Endothelial cell of umbilical vein (primary cell): ENCODE results near the gene GUCA1A.

Experiments
- EZH2 ChIP-seq: IDR thresholded peaks from 2 replicates; pipeline ENCODE4 v1.6.1; 2012; ENCODE audit warnings: borderline replicate concordance, low read depth, mild to moderate bottlenecking, moderate library complexity, low read length, inconsistent platforms; ENCODE audit not compliant: severe bottlenecking
- MYC ChIP-seq: IDR thresholded peaks from one replicate; pipeline ENCODE4 v1.6.1; 2011; ENCODE audit warnings: mild to moderate bottlenecking, low read depth, low read length
- POLR2A ChIP-seq: IDR thresholded peaks from 2 replicates; pipeline ENCODE4 v1.6.1; 2012; ENCODE audit warnings: low read depth, mild to moderate bottlenecking, control low read depth, low read length
- POLR2AphosphoS5 ChIP-seq: IDR thresholded peaks from 2 replicates; pipeline ENCODE4 v1.6.1; 2012; ENCODE audit warnings: low read depth, mild to moderate bottlenecking, control low read depth, low read length, moderate library complexity; ENCODE audit not compliant: insufficient read depth
- TF ChIP-seq, protein P1 (sequence below), 2 donors: IDR thresholded peaks; 1 replicate in 1 of 2; 2 replicates in 1 of 2; pipeline ENCODE4 v1.5.1; 2011; ENCODE audit warnings: low read length in 2 of 2, mild to moderate bottlenecking in 2 of 2, moderate library complexity in 2 of 2, control low read depth in 1 of 2, inconsistent platforms in 1 of 2, low read depth in 1 of 2; ENCODE audit not compliant: insufficient read depth in 1 of 2; ENCODE audit errors: extremely low read depth in 1 of 2

DNA sequence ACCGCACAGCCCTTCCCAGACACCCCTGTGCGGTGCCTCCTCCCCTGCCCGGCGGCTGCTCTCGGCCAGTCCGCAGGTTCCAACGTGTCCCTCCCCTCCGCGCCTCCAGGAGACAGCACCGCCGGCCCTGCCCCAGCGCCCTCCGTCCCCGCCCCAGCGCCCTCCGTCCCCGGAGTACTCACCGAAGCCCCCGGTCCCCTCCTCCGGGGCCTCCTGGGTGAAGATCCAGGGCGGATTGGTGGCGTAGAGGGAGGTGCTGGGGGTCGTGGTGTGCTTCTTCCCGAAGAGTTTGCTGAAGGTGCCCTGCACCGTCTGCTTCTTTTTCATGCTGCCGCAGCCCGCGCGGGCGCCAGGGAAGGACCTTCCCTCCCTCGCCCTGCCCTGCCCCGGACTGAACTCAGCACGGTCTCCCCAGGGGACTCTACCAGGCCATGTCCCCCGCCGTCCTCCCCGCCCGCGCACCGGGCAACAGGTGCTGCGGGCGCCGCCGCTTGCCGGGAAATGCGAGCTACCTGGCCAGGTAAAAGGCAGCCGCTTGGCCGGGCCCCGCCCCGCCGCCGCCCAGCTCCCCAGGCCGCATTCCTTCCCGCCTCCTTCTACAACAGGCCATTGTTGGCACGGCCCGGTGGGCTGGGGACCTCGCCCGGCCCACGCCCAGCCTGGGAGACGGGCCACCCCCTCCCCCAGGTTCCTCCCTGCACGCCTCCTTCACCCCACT is 30.9 kb upstream of the GUCA1A start, which contains the start of gene C6orf132:
- TF ChIP-seq EZH2 (peak; percentile 51), MYC (no peak), POLR2A (no peak), POLR2AphosphoS5 (no peak)
- TF ChIP-seq, protein P1, sequence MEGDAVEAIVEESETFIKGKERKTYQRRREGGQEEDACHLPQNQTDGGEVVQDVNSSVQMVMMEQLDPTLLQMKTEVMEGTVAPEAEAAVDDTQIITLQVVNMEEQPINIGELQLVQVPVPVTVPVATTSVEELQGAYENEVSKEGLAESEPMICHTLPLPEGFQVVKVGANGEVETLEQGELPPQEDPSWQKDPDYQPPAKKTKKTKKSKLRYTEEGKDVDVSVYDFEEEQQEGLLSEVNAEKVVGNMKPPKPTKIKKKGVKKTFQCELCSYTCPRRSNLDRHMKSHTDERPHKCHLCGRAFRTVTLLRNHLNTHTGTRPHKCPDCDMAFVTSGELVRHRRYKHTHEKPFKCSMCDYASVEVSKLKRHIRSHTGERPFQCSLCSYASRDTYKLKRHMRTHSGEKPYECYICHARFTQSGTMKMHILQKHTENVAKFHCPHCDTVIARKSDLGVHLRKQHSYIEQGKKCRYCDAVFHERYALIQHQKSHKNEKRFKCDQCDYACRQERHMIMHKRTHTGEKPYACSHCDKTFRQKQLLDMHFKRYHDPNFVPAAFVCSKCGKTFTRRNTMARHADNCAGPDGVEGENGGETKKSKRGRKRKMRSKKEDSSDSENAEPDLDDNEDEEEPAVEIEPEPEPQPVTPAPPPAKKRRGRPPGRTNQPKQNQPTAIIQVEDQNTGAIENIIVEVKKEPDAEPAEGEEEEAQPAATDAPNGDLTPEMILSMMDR (IDR thresholded peaks at IDR 0.05; ENCODE audit: extremely low read depth in 1 of 2, insufficient read depth in 1 of 2, low read depth in 1 of 2, low read length in 2 of 2), result no peak
